GM03348 (cell line): Measurements from ENCODE around the gene OLFML3.

ENCODE experiments used
- DNase-seq: peaks from one replicate; pipeline ENCODE4 v3.0.0; 2012; ENCODE audit warnings: low spot score

The OLFML3 gene

DNA sequence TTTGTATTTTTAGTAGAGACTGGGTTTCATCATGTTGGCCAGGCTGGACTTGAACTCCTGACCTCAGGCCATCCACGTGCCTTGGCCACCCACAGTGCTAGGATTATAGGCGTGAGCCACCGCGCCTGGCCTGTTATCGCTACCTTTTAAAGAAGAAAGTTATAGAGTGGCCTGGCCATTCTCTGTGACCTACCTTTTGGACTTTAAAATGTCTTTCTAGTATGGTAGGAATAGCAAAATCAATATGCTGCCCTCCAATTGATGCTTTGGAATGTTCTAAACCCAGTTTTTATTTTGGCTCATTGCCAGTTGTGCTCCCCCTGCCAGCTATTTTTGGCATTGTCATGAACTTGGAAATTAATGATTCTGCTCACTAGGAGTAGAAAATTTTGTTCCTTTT lies 30.3 kb upstream of the OLFML3 start:
- peak; percentile 21 for DNase-seq

DNA sequence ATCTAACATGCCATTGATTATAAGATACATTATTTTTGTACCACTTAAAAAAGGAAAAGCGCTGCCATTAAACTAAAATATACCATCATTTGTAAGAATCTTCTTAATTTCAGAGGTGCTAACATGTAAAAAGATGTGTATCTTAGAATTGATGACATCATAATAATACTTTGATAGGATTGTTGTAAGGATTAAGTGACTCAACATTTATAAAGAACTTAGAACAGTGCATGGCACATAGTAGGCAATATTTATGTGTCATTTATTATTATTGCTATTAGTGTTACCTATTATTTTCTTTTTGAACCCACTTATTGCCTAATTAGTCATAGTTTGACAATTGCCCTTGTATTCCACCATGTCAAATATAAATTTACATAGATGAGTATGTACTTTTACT lies 28.4 kb upstream of the OLFML3 start:
- DNase-seq = no peak

DNA sequence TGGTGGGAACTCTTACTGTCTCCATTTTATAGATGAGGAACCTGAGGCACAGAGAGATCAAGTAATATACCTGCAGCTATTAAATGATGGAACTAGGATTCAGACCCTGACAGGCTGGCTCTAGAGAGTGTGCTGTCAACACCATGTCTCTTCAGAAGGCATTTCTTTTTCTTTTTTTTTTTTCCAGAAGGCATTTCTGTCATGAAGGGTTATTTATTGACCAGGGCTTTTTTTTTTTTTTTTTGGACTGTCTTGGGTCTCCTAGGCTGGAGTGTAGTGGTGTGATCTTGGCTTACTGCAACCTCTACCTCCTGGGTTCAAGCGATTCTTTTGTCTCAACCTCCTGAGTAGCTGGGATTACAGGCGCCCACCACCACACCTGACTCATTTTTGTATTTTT lies 27.6 kb upstream of the OLFML3 start:
- DNase-seq = no peak

DNA sequence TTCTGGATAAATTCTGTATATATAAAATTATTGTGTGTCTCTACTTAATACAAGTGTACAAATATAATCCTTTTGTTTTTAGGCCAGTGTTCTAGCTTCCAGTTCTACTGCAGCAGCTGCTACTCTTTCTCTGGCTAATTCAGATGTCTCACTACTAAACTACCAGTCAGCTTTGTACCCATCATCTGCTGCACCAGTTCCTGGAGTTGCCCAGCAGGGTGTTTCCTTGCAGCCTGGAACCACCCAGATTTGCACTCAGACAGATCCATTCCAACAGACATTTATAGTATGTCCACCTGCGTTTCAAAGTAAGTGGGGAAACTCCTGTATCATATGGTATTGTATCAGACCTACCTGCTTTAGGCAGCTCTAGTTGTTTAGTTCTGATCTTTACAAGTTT lies 21.3 kb upstream of the OLFML3 start:
- no peak for DNase-seq

DNA sequence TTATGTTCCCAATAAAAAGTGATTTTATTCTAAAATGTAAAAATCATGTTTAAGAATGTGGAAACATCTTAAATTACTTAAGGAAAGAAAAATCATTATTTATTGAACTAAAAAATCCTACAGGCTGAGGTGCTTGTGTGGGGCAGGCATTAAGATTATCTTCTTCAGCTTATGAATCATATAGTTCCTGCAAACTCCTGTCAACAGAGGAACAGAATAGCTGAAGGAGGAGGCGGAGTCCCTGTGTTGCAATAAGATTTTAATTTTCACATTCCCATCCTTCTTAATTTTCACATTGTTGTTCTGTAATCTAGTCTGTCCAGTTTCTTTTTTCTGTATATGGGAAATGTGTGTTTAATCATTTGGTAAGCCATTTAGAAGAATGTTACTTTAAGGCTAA lies 20.6 kb upstream of the OLFML3 start:
- no peak for DNase-seq

DNA sequence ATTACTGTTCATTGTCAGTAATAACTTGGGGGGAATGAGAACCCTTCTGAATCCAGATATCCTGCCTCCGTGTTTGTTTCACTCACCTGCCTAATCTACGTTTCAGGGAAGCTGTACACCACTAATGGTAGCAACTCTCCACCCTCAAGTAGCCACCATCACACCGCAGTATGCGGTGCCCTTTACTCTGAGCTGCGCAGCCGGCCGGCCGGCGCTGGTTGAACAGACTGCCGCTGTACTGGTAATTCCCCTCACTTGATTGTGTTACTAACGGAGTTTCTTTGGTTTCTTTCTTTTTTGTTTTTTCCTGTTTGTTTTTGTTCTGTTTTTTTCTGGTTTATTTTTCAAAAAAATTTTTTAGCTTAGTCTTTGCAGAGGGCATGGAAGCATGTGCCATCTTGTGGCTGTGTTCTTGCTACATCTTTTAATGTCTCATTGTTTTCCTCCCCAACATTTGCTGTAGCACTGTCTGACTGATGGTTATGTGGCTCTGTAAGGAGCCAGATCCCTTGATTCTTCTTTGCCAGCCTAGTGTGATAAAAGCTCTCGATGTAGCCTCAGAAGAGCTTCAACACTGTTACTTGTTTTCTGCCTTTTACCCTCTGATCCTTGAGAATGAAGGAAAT lies 15.9 kb upstream of the OLFML3 start:
- DNase-seq = no peak

DNA sequence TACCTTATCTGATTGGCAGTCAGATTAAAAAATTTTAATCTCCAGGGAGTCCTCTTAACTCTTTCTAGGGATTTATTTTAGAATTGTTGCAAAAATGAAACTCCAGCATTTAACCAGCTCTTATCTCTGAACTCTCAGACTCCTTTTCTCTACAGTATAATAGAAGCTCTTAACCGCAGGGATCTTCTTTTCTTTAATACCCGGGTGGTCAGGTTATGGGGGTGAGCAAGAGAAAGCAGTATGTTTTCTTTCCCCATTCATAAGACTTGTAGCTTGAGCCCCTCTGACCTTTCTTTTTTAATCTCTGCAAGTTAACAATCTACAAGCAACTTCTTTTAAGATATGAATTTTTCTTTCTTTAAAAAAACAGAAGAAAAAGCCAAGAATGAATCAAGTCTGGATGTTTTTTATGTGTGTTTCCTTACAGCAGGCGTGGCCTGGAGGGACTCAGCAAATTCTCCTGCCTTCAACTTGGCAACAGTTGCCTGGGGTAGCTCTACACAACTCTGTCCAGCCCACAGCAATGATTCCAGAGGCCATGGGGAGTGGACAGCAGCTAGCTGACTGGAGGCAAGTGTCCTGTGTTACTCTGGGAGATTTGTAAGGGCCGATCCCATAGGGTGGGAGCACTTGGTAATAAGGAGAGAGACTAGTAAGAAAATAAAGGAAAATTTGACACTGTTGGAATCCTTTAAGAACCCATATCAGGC lies 13.4 kb upstream of the OLFML3 start:
- DNase-seq = no peak

DNA sequence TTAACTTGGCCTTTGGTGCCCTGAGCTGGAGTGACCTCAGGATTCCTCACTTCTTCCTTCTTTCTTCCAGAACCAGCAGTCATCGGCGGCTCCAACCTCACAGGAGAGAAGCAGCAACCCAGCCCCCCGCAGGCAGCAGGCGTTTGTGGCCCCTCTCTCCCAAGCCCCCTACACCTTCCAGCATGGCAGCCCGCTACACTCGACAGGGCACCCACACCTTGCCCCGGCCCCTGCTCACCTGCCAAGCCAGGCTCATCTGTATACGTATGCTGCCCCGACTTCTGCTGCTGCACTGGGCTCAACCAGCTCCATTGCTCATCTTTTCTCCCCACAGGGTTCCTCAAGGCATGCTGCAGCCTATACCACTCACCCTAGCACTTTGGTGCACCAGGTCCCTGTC lies 6.3 kb upstream of the OLFML3 start:
- DNase-seq = no peak

DNA sequence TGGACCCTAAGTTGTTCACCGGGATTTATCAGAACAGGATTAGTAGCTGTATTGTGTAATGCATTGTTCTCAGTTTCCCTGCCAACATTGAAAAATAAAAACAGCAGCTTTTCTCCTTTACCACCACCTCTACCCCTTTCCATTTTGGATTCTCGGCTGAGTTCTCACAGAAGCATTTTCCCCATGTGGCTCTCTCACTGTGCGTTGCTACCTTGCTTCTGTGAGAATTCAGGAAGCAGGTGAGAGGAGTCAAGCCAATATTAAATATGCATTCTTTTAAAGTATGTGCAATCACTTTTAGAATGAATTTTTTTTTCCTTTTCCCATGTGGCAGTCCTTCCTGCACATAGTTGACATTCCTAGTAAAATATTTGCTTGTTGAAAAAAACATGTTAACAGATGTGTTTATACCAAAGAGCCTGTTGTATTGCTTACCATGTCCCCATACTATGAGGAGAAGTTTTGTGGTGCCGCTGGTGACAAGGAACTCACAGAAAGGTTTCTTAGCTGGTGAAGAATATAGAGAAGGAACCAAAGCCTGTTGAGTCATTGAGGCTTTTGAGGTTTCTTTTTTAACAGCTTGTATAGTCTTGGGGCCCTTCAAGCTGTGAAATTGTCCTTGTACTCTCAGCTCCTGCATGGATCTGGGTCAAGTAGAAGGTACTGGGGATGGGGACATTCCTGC lies 3.9 kb upstream of the OLFML3 start:
- peak; percentile 47 for DNase-seq

DNA sequence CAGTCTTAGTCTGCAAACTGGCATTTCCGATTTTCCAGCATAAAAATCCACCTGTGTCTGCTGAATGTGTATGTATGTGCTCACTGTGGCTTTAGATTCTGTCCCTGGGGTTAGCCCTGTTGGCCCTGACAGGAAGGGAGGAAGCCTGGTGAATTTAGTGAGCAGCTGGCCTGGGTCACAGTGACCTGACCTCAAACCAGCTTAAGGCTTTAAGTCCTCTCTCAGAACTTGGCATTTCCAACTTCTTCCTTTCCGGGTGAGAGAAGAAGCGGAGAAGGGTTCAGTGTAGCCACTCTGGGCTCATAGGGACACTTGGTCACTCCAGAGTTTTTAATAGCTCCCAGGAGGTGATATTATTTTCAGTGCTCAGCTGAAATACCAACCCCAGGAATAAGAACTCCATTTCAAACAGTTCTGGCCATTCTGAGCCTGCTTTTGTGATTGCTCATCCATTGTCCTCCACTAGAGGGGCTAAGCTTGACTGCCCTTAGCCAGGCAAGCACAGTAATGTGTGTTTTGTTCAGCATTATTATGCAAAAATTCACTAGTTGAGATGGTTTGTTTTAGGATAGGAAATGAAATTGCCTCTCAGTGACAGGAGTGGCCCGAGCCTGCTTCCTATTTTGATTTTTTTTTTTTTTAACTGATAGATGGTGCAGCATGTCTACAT lies 2.5 kb upstream of the OLFML3 start:
- DNase-seq = peak; percentile 58

DNA sequence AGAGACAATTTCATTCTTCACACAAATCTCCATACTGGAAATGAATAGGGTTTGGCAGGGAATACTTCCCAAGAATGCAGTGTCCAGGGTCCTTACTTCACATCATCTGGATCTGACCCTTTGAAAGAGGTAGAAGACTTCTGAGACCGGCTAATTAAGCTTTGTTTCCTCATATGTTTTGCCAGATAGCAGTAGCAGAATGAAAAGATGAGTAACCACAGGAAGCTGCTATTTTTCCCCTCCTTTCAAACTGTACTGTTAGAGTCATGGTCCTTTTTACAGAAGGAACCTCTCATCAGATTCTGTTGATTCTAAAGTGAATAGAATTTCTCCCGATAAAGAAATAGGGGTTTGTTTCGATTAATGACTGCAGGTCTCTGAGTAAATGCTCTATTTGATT lies 1.4 kb upstream of the OLFML3 start:
- DNase-seq = no peak

DNA sequence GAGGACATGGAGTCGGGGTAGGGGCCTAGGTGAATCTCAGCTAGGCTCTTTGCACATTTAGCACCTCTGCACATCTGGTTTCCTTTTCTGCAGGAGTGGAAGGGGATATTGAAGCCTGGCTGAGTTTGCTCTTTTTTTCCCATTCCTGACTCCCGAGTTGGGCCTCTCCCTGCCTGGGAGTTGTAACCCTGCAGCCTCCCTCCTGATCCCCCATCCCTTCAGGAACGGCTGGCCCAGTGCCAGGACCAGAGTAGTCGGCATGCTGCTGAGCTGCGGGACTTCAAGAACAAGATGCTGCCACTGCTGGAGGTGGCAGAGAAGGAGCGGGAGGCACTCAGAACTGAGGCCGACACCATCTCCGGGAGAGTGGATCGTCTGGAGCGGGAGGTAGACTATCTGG lies 836 bp downstream of the OLFML3 start:
- DNase-seq = peak; percentile 45

DNA sequence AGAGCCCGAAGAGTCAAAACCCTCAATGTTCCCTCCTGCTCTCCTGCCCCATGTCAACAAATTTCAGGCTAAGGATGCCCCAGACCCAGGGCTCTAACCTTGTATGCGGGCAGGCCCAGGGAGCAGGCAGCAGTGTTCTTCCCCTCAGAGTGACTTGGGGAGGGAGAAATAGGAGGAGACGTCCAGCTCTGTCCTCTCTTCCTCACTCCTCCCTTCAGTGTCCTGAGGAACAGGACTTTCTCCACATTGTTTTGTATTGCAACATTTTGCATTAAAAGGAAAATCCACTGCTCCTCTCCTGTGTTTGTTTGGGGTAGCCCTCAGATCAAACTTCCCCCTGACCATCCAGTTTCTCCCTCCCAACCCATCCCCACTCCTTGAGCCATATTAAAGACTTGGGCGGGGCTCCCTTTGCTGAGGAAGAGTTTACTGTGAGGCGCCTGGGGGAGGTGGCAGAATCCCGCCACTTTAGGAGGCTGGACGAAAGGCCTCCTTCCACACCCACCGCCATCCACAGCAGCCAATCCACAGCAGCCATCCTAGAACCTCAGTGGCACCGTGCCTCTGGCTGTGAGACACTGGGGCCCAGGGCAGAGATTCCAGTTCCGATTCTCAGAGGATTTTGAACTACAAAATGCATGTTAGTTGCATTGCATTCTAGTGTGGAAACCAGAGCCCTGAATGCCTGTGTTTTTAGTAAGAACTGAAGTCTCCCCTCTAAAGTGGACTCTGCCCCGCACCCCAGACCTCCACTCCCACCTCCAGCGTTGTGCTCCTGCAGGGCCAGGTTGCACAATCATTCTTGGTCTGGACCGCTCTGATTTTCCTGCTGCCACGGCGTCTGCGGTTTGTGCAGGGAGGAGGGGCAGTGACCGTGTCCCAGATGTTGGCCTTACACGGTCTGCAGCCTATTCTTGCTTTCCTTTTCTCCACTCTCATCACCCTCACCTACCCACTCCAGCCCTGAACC lies 3.0 kb downstream of the OLFML3 start:
- peak; percentile 91 for DNase-seq

DNA sequence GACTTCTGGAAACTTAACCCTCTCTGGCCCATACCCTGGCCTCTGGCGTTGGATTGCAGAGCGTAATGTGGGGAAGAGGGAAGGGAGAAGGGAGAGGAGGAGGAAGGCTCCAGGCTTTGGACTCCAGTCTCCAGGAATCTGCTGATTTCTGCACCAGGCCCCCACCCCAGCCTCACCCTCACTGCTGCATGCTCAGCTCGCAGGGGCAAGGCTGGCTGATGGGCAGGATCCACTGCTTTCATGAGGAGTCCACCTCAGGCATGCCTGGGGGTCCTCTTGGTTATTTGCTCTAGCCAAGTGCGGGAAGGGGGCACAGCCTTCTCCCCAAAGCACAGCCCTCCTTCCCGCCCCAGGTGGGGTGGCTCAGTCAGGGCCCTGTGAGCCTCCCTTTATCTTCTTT lies 3.7 kb downstream of the OLFML3 start:
- no peak for DNase-seq

DNA sequence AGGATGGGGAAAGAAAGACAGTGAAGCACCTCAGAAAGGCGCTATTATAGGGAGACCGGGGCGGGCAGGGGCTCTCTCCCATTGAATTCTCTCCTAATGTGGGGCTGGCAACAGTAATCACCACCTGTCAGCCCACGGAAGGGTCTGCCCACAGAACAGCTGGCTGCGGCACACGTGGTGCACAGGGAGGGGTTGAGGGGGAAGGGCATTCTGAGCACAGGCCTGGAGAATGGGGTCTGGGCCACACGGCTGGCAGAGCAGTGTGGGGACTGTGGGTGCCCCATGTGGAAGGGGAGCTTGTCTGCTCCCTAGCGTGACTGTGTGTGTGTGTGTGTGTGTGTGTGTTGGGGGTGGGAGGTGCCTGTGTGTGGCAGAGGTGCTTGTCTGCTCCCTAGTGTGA lies 4.1 kb downstream of the OLFML3 start:
- no peak for DNase-seq

DNA sequence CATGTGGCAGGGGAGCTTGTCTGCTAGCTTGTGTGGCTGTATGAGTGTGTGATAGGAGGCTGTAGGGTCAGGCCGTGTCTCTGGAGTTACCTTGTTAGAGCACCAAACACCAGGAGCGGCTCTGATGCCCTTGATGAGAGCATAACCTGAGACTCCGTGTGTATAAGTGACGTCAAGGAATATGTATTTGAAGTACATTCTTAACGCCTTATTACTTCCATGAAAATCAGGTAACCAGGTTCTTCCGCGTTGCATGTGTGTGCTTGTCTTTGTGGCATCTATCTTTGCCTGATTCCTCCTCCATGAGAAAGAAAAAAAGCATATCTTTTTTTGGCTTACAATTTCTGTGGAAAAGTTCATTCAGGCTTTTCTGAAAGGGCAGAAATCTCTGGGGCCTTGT lies 4.6 kb downstream of the OLFML3 start:
- no peak for DNase-seq

DNA sequence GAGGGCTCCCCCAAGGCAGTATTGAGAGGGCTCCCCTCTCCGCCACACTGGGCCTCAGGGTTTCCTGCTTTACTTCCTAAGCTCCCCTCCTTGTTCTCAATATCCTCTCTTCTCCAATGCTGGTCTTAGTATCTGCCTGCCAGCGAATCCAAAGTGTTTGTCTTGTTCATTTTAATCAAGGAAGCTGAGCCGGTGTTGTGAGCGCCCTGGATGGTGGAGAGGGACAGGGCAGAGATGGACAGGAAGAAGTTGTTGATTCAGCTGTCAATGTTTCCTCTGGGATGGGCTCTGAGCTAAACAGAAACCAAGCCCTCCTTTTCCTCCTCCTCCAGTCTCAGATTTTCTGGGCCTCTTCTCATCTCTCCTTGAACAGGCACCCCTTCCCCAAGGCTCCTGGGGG lies 5.4 kb downstream of the OLFML3 start:
- DNase-seq = no peak

DNA sequence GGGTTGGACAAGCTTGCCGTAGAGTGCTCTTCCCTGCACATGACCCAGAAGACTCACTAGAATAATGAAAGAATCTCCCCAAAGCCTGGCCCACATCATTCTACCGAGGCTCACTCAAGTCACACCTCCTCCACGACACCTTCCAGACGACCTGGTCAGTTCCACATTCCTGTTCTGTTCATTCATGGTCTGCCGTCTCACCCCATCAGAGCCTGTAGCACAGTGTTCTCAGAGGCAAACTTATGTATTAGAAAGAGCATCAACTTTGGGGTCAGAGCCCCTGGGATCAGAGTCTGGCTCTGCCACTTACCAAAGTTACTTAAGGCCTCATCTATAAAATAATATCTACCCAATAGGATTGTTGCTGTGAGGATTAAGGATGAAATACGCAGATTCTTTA lies 7.5 kb downstream of the OLFML3 start:
- no peak for DNase-seq

DNA sequence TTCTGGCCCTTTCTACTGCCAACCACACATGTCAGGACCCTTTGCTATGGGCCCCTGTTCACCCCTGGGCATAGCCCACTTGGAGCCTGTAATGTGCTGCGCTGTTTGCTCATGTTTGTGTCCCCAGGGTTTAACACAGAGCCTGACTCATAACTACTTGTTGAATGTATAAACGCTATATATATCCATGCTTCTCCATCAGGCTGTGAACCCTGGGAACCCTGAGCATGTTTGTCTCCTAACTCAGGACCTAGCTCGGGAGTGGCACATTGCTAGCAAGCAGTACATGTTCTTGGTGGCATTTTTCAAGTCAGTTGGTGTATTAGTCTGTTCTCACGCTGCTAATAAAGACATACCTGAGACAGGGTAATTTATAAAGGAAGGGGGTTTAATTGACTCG lies 8.0 kb downstream of the OLFML3 start:
- DNase-seq = no peak

DNA sequence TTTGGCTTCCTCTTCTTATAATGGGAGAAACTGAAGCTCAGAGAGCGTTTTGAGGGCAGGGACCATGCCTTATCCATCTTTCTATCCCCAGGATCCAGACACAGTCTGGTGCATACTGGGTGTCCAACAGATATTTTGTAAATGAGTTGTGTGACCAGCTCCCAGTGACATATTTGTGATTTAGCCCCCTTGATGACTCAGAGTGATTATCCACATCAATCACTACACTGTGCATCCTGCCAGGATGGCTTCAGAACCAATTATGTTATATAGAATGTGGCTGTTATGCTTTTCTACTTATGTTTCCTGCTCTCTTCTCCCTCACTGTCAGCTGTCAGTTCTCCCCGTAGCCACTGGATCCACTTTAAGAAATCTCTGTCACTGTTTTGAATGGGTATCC lies 11.3 kb downstream of the OLFML3 start:
- DNase-seq = no peak

DNA sequence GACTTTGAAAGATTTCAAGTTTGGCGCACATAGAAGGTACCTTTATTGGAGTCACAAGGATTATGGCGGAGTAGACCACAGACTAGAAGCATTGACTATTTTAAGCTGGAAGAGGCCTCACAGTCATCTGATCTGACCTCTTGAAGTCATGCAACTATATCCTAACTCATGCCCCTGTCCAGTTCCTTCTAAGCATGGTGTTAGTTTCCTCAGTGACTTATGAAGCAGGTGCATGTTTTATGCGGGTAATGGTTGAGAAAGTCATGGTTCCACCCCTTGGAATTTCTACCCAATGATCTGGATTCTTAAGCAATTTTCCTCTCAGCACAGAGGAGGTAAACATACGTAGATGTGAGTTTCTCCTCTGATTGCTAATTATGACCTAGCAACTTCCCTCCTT lies 11.7 kb downstream of the OLFML3 start:
- no peak for DNase-seq

DNA sequence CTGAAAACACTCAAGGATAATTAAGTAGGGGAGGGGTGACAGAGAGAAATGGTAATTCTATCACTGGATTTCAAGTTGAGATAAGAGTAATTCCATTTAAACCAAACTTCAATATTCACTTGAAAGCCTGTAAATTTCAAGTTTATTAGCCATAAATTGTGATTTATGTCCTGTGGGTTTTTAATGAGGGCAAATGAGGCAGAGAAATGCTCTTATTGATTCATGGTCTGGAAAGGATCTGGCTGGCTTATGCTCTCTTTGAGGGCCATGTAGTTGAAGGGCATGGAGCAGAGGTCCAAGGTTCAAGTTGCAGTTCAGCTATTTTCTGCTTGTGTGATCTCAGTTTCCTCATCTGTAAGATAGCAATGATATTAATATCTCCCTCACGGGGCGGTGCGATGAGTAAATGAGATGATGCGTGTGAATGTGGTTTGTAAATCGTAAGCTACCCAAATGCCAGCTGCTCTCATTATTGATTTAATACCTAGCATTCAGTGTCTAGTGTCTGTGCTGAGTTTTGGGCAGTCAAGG lies 12.3 kb downstream of the OLFML3 start:
- no peak for DNase-seq
